Neuron (in vitro differentiated cells): Measurements from ENCODE around the gene TBX4.

Source experiments
- H2AFZ ChIP-seq: one replicate; pipeline ENCODE4 v1.6.1; 2013; ENCODE audit warnings: low read depth, mild to moderate bottlenecking, inconsistent platforms, low read length, moderate library complexity
- H3K27me3 ChIP-seq: one replicate; pipeline ENCODE4 v1.6.1; 2013; ENCODE audit warnings: low read length; ENCODE audit not compliant: insufficient read depth
- H3K36me3 ChIP-seq: one replicate; pipeline ENCODE4 v1.6.1; 2013; ENCODE audit warnings: low read length; ENCODE audit not compliant: insufficient read depth
- H3K4me1 ChIP-seq: one replicate; pipeline ENCODE4 v1.6.1; 2013; ENCODE audit warnings: low read length; ENCODE audit not compliant: insufficient read depth
- H3K4me3 ChIP-seq: 2 replicates; pipeline ENCODE4 v1.5.1; 2013; ENCODE audit warnings: mild to moderate bottlenecking, low read length, moderate library complexity
- H3K9me3 ChIP-seq: one replicate; pipeline ENCODE4 v1.6.1; 2013; ENCODE audit warnings: low read length

The TBX4 gene

DNA sequence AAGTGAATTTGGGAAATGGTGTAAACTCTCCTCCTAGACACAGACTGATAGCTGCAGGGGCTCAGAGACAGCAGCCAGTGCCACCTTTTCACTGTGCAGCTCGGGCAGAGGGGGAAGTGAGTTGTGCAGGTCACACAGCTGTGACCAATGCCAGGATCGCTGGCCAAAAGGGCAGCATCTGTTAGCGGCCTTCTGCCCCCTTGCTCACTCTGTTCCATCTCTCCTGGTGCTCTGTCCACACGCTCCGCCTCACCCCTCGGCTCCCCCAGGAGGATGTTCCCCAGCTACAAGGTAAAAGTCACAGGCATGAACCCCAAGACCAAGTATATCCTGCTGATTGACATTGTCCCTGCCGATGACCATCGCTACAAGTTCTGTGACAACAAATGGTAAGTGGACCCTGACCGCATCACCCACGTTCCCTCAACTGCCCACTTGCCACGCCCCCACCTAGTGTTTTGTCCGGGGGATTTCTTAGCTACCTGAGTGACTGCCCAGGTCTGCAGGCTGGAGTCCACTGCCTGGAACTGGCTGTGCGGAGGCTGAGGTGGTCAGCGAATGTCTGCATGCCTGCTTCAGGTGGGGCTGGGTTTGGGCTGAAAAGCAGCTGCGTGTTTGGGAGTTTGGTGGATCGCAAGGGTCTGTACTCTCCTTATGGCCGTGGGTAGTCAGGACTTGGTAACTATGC, 13.5 kb downstream of the TBX4 start:
- H3K9me3 ChIP-seq: no peaks in the 10 kb centered on the region
- no peaks in the 10 kb centered on the region for H3K4me1 ChIP-seq
- no peak overlapping the region for H2AFZ ChIP-seq
- no peak overlapping the region for H3K4me3 ChIP-seq
- no peaks in the 10 kb centered on the region for H3K36me3 ChIP-seq
- peaks cover 71% of the 10 kb centered on the region for H3K27me3 ChIP-seq

DNA sequence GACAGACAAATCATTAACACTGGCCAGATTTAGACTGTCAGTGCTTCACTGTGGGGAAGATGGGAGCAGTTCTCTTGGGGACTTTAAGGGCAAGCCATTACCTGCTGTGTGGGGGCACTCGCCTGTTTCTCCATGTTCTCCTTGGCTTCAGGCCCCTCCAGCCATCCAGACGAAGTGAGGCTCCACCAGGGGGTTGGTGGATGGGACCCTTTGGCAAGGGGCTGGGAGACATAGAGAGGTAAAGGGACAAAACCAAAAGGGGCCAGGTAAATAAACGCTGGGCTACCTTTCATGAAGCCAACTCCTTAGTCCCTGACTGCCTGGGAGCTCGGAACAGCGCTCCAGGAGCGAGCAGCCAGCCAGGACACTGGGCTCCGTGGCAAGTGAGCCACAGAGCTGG, 14.0 kb downstream of the TBX4 start:
- Histone ChIP-seq H3K4me1 (no peaks in the 10 kb centered on the region), H3K4me3 (no peak overlapping the region), H3K27me3 (peaks cover 68% of the 10 kb centered on the region), H3K9me3 (no peaks in the 10 kb centered on the region), H3K36me3 (no peaks in the 10 kb centered on the region), H2AFZ (no peak overlapping the region)

DNA sequence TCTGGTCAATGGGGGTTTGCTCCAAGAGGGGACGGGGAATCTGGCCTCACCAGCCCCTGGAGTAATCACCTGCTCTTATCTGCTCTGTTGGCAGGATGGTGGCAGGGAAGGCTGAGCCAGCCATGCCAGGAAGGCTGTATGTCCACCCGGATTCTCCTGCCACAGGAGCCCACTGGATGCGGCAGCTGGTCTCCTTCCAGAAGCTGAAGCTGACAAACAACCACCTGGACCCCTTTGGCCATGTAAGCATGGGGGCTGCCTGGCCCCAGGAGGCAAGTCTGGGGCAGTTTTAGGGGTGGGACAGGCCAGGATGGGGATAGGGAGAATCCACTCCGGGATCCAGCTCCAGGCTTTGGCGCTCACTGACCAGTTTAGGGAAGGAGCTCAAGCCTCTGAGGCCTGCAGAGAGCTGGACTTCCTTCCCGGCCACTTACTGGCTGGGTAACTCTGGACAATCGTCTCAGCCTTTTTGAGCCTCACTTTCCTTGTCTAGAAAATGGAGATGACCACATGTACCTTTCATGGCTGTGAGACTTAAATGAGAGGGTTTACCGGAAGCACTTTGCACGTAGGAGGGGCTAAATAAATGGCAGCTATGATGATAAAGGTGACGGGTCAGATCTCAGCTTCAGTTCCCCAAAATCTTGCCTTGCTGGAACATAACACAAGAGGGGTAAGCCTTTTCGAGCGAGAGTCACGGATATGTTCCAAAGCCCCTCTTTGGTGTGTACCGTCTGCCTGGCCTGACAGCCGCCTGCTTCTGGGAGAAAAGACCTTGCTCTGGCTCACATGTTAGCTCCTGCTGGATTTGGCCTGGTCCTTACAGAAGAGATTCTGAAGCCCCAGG, 15.4 kb downstream of the TBX4 start:
- H3K27me3 ChIP-seq: peaks cover 56% of the 10 kb centered on the region
- no peak overlapping the region for H2AFZ ChIP-seq
- H3K9me3 ChIP-seq: no peaks in the 10 kb centered on the region

DNA sequence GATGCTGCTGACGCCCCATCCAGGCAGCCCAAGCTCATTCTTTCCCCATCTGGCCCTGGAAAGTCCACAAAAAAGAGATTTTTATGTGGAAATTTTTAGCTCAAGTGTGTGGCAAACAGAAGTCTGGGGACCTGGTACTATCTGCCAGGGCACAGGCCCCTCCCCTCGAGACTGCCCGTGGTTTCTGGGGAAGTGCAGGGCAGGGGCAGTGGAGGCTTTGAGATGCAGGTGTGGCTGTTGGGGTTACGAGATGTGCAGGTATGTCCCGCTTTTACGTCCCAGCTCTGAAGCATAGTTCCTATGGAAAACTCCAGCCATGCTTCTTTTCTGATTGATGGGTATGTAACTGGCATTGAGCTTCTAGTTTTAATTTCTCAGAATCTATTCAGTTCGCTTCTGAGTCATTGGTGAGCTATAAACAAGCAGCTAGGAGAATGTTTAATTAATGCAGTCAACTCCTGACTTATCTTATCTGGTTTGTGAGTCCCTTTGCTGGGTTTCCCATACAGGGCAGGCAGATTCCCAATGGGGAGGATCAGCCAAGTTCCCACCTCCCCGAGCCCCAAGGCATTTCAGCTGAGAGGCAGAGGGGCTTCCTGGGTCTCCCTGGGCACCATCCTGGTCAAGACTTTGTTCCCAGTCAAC, 16.2 kb downstream of the TBX4 start:
- Histone ChIP-seq H3K27me3 (peaks cover 48% of the 10 kb centered on the region), H3K36me3 (no peaks in the 10 kb centered on the region), H3K4me3 (no peak overlapping the region), H3K4me1 (no peaks in the 10 kb centered on the region), H3K9me3 (no peaks in the 10 kb centered on the region), H2AFZ (no peak overlapping the region)

More for the DNA sequence above, 15.4 kb downstream of the TBX4 start:
- no peak overlapping the region for H3K4me3 ChIP-seq
- no peaks in the 10 kb centered on the region for H3K4me1 ChIP-seq
- no peaks in the 10 kb centered on the region for H3K36me3 ChIP-seq

DNA sequence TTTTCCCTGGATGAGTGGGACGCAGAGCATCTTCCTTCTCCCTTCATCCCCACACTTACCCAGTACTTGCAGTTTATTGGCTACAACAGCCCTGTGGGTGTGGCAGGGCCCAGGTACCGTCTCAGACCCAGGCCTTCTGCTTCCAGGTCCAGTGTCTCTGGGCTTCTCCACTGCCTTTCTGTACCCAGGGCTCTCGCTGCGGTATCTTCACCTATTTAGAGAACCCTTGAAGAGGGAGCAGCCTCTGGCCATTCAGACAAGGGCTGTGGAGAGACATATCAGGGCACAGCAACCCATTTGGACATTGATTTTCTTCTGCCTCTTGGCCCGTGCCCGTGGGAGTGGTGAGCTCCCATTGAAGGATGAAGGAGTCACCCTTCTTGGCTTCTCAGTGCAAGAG, 17.3 kb downstream of the TBX4 start:
- Histone ChIP-seq H2AFZ (no peak overlapping the region), H3K36me3 (no peaks in the 10 kb centered on the region), H3K27me3 (peaks cover 50% of the 10 kb centered on the region), H3K4me1 (no peaks in the 10 kb centered on the region), H3K9me3 (no peaks in the 10 kb centered on the region), H3K4me3 (no peak overlapping the region)

DNA sequence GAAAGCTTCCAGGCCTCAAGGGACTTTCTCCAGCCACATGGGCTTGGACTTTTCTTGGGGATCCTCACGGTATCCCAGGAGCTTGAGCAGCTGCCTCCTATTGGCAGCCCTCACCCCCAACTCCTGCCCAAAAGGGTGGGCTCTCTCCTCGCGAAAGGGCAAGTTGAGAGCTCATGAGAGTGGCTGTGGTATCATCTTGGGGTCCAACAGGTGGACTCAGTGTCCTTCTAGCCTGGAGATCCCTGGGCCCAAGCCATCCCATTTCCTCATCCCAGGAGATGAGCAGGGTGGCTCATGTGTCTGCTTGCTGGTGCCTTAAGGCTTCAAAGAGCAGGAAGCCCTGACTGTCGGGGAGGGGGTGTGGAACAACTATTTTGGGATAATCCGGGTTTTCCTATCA, 17.7 kb downstream of the TBX4 start:
- Histone ChIP-seq H3K4me3 (no peak overlapping the region), H3K4me1 (no peaks in the 10 kb centered on the region), H3K9me3 (no peaks in the 10 kb centered on the region), H2AFZ (no peak overlapping the region), H3K27me3 (peaks cover 49% of the 10 kb centered on the region), H3K36me3 (no peaks in the 10 kb centered on the region)

DNA sequence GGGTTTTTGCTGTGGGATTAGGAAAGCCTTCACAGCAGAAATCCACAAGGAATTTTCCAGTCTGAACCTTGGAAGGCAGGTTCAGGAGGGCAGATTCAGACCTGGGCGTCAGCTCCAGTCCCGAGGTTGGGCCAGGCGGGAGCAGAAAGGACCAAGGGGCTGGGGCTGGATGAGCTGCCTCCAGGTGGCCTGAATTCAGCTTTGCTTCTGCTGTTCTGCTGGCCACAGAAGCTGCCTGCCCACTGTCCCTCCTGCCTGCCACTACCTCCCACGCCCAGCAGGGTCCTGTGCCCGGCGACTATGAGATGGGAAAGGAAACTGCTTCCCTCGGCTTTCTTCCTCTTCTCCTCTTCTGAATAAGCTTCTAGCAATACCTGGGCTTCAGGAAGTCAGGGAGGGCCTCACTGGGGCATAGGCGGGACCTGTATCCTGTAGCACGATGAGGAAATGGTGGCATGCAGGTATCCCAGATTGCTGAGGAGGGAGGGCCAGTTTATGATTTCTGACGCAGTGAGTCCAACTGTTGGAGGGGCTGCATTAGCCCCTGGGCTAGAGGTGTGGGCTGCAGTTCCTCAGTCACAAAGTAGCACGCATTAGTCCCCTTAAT, 18.4 kb downstream of the TBX4 start:
- Histone ChIP-seq H3K27me3 (peaks cover 44% of the 10 kb centered on the region), H3K4me3 (no peak overlapping the region), H2AFZ (no peak overlapping the region), H3K36me3 (no peaks in the 10 kb centered on the region), H3K4me1 (no peaks in the 10 kb centered on the region), H3K9me3 (no peaks in the 10 kb centered on the region)

DNA sequence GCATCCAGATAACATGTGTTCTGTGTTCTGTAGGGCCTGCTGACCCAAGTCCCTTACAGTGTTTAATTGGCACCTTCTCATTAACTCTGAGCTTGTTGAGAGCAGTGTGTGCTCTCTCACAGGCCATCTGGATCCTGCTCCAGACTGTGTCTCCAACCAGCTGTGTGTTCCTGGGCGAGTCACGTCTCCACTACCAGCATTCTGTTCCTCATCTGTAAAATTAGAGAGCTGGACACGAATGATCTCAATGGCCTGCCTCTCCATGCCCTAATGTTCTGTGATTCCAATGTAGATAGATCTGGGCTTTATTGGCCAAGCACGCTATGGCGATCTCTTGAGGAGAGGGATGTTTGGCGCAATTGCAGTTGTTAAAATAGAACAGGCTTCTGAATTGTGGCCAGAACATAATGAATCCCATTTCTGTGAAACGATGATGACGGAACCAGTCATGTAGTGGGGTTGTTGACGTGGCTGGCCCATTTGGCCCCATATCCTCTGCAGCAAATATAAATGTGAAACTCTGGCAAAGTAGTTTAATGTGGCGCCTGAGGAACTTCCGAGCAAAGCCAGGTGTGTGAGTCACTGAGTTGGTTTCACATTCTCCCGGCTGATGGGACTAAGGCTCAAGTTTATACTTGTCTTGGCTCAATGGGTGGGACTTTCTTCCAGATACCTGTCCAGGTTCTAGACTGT, 22.2 kb downstream of the TBX4 start:
- Histone ChIP-seq H3K36me3 (no peaks in the 10 kb centered on the region), H3K4me3 (no peak overlapping the region), H3K27me3 (peaks cover 26% of the 10 kb centered on the region), H2AFZ (no peak overlapping the region), H3K9me3 (no peaks in the 10 kb centered on the region), H3K4me1 (no peaks in the 10 kb centered on the region)

DNA sequence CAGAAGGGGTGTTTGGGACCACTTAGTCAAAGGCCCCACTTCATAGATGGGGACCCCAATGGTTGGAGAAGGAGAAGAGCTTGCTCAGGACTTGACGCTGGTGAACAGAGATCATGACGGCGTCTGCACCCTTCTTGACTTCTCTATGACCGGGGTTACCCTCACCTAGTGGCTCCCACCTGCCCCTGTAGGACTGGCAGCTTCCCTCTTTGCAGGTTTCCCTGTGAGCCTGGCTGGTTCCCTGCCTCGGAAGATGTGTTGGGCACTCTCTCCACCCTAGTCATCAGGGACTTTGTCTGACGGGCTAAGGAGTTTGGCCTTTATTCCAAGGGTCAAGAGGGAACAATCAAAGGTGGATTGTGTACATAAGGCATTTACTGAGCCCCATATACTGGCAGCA, 22.7 kb downstream of the TBX4 start:
- H3K4me3 ChIP-seq: no peak overlapping the region
- H3K9me3 ChIP-seq: no peaks in the 10 kb centered on the region
- H3K27me3 ChIP-seq: peaks cover 22% of the 10 kb centered on the region
- H3K4me1 ChIP-seq: no peaks in the 10 kb centered on the region
- no peaks in the 10 kb centered on the region for H3K36me3 ChIP-seq
- no peak overlapping the region for H2AFZ ChIP-seq

DNA sequence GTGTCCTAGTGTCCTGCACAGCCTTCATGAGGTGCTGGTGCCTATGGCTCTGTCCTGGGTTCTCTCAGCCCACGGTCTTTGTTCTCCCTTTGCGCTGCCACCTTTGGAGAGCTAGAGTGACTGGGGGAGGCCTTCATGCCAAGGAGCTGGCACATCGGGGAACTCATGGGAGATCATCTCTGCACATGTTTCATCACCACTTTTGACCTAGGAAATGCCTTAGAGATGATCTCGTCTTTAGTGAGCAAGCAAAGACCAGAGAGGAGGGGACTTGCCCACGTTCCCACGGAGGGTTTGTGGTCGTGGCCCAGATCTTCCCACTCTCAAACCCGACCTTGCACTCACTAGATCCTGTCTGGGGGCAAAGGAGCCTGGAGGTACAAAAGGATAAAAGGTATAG, 23.5 kb downstream of the TBX4 start:
- Histone ChIP-seq H3K36me3 (no peaks in the 10 kb centered on the region), H2AFZ (no peak overlapping the region), H3K27me3 (peaks cover 18% of the 10 kb centered on the region), H3K4me1 (no peaks in the 10 kb centered on the region), H3K4me3 (no peak overlapping the region), H3K9me3 (no peaks in the 10 kb centered on the region)

DNA sequence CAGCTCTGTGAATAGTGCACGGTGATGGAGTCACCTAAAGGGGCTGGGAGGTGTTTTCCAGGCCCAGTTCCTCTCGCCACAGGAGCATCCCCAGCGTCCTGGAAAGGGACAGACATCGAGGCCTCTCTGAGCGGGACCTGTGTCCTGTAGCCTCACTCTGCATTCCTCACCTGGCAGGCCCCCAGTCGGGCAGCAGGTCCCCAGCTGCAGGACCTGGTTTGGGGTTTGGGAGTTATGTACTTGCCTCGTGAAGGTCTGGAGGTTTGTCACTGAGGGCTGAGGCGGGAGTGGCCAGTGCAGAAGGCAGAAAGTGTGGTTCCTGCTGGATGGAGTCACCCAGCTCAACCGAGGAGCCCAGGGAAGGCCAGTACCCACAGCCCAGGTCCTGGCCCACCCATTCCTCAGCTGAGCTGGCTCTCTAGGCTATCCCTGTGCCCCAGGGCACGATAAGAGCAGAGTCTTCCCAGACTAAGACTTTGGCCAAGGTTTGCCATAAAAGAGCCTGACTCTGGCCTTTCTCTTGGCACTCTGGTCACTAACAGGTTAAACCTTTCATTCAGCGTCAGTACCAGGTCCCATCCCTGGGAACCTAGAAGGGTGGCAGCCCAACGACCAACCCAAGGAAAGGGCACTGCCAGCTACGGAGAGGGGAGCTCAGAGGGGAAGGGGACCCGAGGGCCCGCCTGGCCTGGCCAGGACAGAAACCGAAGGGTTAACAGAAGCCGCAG, 24.4 kb downstream of the TBX4 start:
- Histone ChIP-seq H3K9me3 (no peaks in the 10 kb centered on the region), H2AFZ (no peak overlapping the region), H3K36me3 (no peaks in the 10 kb centered on the region), H3K4me1 (no peaks in the 10 kb centered on the region), H3K4me3 (no peak overlapping the region), H3K27me3 (peaks cover 15% of the 10 kb centered on the region)

DNA sequence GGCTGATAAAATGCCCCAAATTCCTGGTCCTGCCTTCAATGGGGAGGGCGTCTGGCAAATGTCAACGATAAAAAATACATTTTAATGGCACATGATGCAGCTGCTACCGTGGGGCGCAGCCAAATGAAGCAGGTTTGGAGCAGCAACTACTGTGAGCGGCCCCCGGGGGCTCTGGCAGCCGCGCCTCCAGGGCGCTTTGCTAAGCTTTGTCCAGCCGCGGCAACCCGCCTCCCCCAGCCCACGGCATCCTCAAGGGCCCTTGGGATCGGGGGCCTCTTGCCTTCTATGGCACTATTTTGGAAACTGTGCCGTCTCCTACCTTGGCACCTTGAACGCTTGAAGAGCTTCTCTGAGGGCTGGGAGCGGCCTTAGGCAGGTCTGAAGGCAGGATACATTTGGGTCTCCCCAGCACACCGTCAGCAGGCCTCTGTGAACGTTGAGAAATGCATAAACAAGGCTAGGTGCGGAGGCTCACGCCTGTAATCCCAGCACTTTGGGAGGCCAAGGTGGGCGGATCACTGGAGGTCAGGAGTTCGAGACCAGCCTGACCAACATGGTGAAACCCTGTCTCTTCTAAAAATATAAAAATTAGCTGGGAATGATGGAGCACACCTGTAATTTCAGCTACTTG, 25.1 kb downstream of the TBX4 start:
- Histone ChIP-seq H3K27me3 (peaks cover 15% of the 10 kb centered on the region), H3K9me3 (no peaks in the 10 kb centered on the region), H3K36me3 (no peaks in the 10 kb centered on the region), H3K4me1 (no peaks in the 10 kb centered on the region), H3K4me3 (no peak overlapping the region), H2AFZ (no peak overlapping the region)
